Nephron (organoid): ENCODE results near the gene SIDT1.
A peak's percentile ranks its signal among the peaks of the same experiment; 100 is the strongest.

ENCODE experiments used
- H3K27ac Mint-ChIP-seq, 3 experiments: 2 replicates each; pipeline ENCODE4 v1.8.0; 2020; ENCODE audit warnings: mixed read lengths in 3 of 3, mild to moderate bottlenecking in 2 of 3, moderate library complexity in 1 of 3
- H3K27me3 Mint-ChIP-seq: 2 replicates; pipeline ENCODE4 v1.8.0; 2021; ENCODE audit warnings: low read depth, mild to moderate bottlenecking, moderate library complexity, mixed read lengths
- H3K36me3 Mint-ChIP-seq: 2 replicates; pipeline ENCODE4 v1.8.0; 2020; ENCODE audit warnings: low read depth, mixed read lengths
- H3K4me1 Mint-ChIP-seq: 2 replicates; pipeline ENCODE4 v1.8.0; 2020; ENCODE audit warnings: mixed read lengths
- H3K4me3 Mint-ChIP-seq, 3 experiments: 2 replicates each; pipeline ENCODE4 v1.8.0; 2020; ENCODE audit warnings: mild to moderate bottlenecking in 3 of 3, mixed read lengths in 3 of 3, moderate library complexity in 2 of 3
- H3K9me3 Mint-ChIP-seq: 2 replicates; pipeline ENCODE4 v1.8.0; 2020; ENCODE audit warnings: mixed read lengths
- CTCF ChIP-seq, 3 experiments: fragments of 200-600 bp; sonication (generic); IDR thresholded peaks; one replicate each; pipeline ENCODE4 v1.5.0; 2021; ENCODE audit warnings: antibody characterized with exemption in 3 of 3; ENCODE audit not compliant: unreplicated experiment in 3 of 3

The SIDT1 gene

GRCh38 chr3:113557374-113557773, 25.0 kb downstream of the SIDT1 start:
- H3K9me3 Mint-ChIP-seq, result no peaks in the 10 kb centered on the region
- no peak overlapping the region for H3K27ac Mint-ChIP-seq
- H3K4me3 Mint-ChIP-seq, result no peak overlapping the region
- H3K36me3 Mint-ChIP-seq, result no peaks in the 10 kb centered on the region
- TF ChIP-seq CTCF (IDR thresholded peaks at IDR 0.05; ENCODE audit: unreplicated experiment in 3 of 3), result no peak
- no peaks in the 10 kb centered on the region for H3K4me1 Mint-ChIP-seq
- peaks cover 3% of the 10 kb centered on the region for H3K27me3 Mint-ChIP-seq

GRCh38 chr3:113559009-113559408, 26.7 kb downstream of the SIDT1 start:
- Mint-ChIP-seq H3K4me3 (no peak overlapping the region), H3K4me1 (no peaks in the 10 kb centered on the region), H3K27ac (no peak overlapping the region), H3K27me3 (peaks cover 3% of the 10 kb centered on the region), H3K9me3 (no peaks in the 10 kb centered on the region), H3K36me3 (no peaks in the 10 kb centered on the region)
- TF ChIP-seq CTCF (IDR thresholded peaks at IDR 0.05; ENCODE audit: unreplicated experiment in 3 of 3), result no peak

GRCh38 chr3:113560271-113560670, 27.9 kb downstream of the SIDT1 start:
- no peak for TF ChIP-seq CTCF (IDR thresholded peaks at IDR 0.05; ENCODE audit: unreplicated experiment in 3 of 3)
- Mint-ChIP-seq H3K4me1 (peaks cover 4% of the 10 kb centered on the region), H3K9me3 (no peaks in the 10 kb centered on the region), H3K36me3 (no peaks in the 10 kb centered on the region), H3K4me3 (no peak overlapping the region), H3K27ac (peak overlapping the region in 1 of 3 experiments; percentile 42), H3K27me3 (no peaks in the 10 kb centered on the region)

- peaks cover 2% of the 10 kb centered on the region for H3K27me3 Mint-ChIP-seq
- peak overlapping the region in 1 of 3 experiments; percentile 1 for H3K27ac Mint-ChIP-seq
These were observed 28.7 kb downstream of the SIDT1 start for GRCh38 chr3:113560831-113561623.

GRCh38 chr3:113565555-113565954, 33.2 kb downstream of the SIDT1 start:
- peaks cover 4% of the 10 kb centered on the region for H3K4me1 Mint-ChIP-seq
- H3K9me3 Mint-ChIP-seq, result no peaks in the 10 kb centered on the region
- peaks cover 5% of the 10 kb centered on the region for H3K27me3 Mint-ChIP-seq
- no peak for TF ChIP-seq CTCF (IDR thresholded peaks at IDR 0.05; ENCODE audit: unreplicated experiment in 3 of 3)
- H3K36me3 Mint-ChIP-seq, result no peaks in the 10 kb centered on the region
- H3K27ac Mint-ChIP-seq, result no peak overlapping the region
- H3K4me3 Mint-ChIP-seq, result no peak overlapping the region

More at GRCh38 chr3:113560831-113561623, 28.7 kb downstream of the SIDT1 start:
- Mint-ChIP-seq H3K4me3 (no peak overlapping the region), H3K9me3 (no peaks in the 10 kb centered on the region), H3K4me1 (peaks cover 4% of the 10 kb centered on the region), H3K36me3 (no peaks in the 10 kb centered on the region)
- TF ChIP-seq CTCF (IDR thresholded peaks at IDR 0.05; ENCODE audit: unreplicated experiment in 3 of 3), result no peak

- no peak overlapping the region for H3K27ac Mint-ChIP-seq
- H3K4me1 Mint-ChIP-seq, result peaks cover 16% of the 10 kb centered on the region
- peaks cover 5% of the 10 kb centered on the region for H3K27me3 Mint-ChIP-seq
- H3K9me3 Mint-ChIP-seq, result no peaks in the 10 kb centered on the region
- no peak overlapping the region for H3K4me3 Mint-ChIP-seq
- no peaks in the 10 kb centered on the region for H3K36me3 Mint-ChIP-seq
- no peak for TF ChIP-seq CTCF (IDR thresholded peaks at IDR 0.05; ENCODE audit: unreplicated experiment in 3 of 3)
These were observed 37.8 kb downstream of the SIDT1 start for GRCh38 chr3:113570158-113570557.
